Tibial nerve (tissue), 4 donors: ENCODE measurements around the gene SSH2.

Source experiments
- CTCF ChIP-seq, 5 experiments: fragments of 200-600 bp in 3 of 5; fragments of 450-650 bp in 2 of 5; sonication (generic) in 3 of 5; IDR thresholded peaks; one replicate each; pipeline ENCODE4 v1.5.1; 2016 to 2019; ENCODE audit warnings: antibody characterized with exemption in 5 of 5, mild to moderate bottlenecking in 3 of 5, moderate library complexity in 2 of 5
- EP300 ChIP-seq, 2 donors: sonication (generic); formaldehyde crosslinking; IDR thresholded peaks; one replicate each; pipeline ENCODE4 v1.6.1; 2017; ENCODE audit warnings: antibody characterized with exemption in 2 of 2, mild to moderate bottlenecking in 1 of 2
- POLR2A ChIP-seq, 2 donors: fragments of 450-650 bp; IDR thresholded peaks; one replicate each; pipeline ENCODE4 v1.6.1; 2017; ENCODE audit warnings: antibody characterized with exemption in 2 of 2, mild to moderate bottlenecking in 2 of 2, moderate library complexity in 2 of 2

- no peak for TF ChIP-seq CTCF (IDR thresholded peaks at IDR 0.05)
- TF ChIP-seq POLR2A (IDR thresholded peaks at IDR 0.05) = no peak
- TF ChIP-seq EP300 (IDR thresholded peaks at IDR 0.05) = no peak
Measured at GRCh38 chr17:29846298-29846697, 83.7 kb downstream of the SSH2 start.
